ENCODE measurements around the gene ZNF215.

The ZNF215 gene

GRCh38 chr11:6920702-6921101, 5.5 kb upstream of the ZNF215 start, which contains the start of gene OR2D3:
Gene OR2D3 (plus strand): TSS chr11:6921002. CDS start chr11:6921002, 0 bp downstream.
- Histone ChIP-seq H2AFZ (no peak within 1 kb of the TSS), H3K9me3 (ENCODE audit: control insufficient read depth, low read length) (no peaks in the 10 kb centered on the region), H3K9ac (no peak within 1 kb of the TSS), H3K79me2 (no peaks in the 10 kb centered on the region), H3K27ac (no peak within 1 kb of the TSS), H3K4me1 (no peaks in the 10 kb centered on the region), H3K27me3 (ENCODE audit: control insufficient read depth, insufficient read depth, low read length) (no peaks in the 10 kb centered on the region), H3K4me3 (ENCODE audit: low read depth, low read length) (no peak within 1 kb of the TSS), H3K36me3 (ENCODE audit: control insufficient read depth, insufficient read depth, low read length) (no peaks in the 10 kb centered on the region), H3K4me2 (ENCODE audit: low read length) (no peak within 1 kb of the TSS)
- TF ChIP-seq CTCF (IDR thresholded peaks at IDR 0.05) = no peak

GRCh38 chr11:6925007-6925577, 1.1 kb upstream of the ZNF215 start:
- Histone ChIP-seq H3K79me2 (no peaks in the 10 kb centered on the region), H3K36me3 (ENCODE audit: control insufficient read depth, insufficient read depth, low read length) (no peaks in the 10 kb centered on the region), H3K4me1 (no peaks in the 10 kb centered on the region), H3K4me3 (ENCODE audit: low read depth, low read length) (no peak overlapping the region), H3K9ac (no peak overlapping the region), H3K27me3 (ENCODE audit: control insufficient read depth, insufficient read depth, low read length) (no peaks in the 10 kb centered on the region), H3K9me3 (ENCODE audit: control insufficient read depth, low read length) (no peaks in the 10 kb centered on the region), H2AFZ (no peak overlapping the region), H3K27ac (no peak overlapping the region), H3K4me2 (ENCODE audit: low read length) (no peak overlapping the region)
- no peak for TF ChIP-seq CTCF (IDR thresholded peaks at IDR 0.05)

- no peak overlapping the region for H3K27ac ChIP-seq
- H3K4me3 ChIP-seq (ENCODE audit: low read depth, low read length) = peak overlapping the region; percentile 62
Measured at GRCh38 chr11:6925636-6926207, 504 bp upstream of the ZNF215 start.

DNA sequence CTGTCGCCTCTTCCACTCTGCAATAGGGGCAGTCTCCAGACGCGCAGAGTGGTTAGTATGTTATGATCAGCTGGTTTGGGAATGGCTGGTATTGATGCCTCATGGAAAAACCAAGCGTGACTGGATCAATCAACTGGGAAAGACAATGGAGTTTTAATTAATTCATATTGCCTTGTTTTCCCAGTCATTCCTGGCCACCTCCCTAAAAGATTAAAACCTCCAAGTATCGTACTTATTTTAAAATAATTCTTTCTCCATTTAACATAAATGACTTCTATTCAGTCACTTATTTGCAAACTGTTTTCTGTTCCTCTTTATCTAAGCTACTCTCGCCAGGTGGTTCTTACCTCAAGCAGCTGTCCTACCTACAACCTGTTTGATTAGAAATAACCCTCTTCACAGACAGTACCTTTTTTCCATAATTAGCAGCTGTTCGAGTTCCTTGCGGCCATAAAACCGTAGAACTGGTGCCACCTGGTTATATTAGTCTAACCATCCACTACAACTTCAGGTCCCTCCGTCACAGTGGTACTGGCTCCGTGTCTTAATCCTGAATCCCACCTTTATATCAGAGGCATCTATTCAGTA, 898 bp downstream of the ZNF215 start:
- H3K9ac ChIP-seq = no peak overlapping the region
- peak overlapping the region; percentile 63 for H2AFZ ChIP-seq
- H3K4me2 ChIP-seq (ENCODE audit: low read length) = peak overlapping the region; percentile 79
- H3K4me3 ChIP-seq (ENCODE audit: low read depth, low read length) = peak overlapping the region; percentile 62
- no peak overlapping the region for H3K27ac ChIP-seq
- H3K36me3 ChIP-seq (ENCODE audit: control insufficient read depth, insufficient read depth, low read length) = no peaks in the 10 kb centered on the region
- no peaks in the 10 kb centered on the region for H3K79me2 ChIP-seq
- no peaks in the 10 kb centered on the region for H3K9me3 ChIP-seq (ENCODE audit: control insufficient read depth, low read length)
- no peak for TF ChIP-seq CTCF (IDR thresholded peaks at IDR 0.05)
- no peaks in the 10 kb centered on the region for H3K27me3 ChIP-seq (ENCODE audit: control insufficient read depth, insufficient read depth, low read length)
- H3K4me1 ChIP-seq = no peaks in the 10 kb centered on the region

More at GRCh38 chr11:6925636-6926207, 504 bp upstream of the ZNF215 start:
- Histone ChIP-seq H3K27me3 (ENCODE audit: control insufficient read depth, insufficient read depth, low read length) (no peaks in the 10 kb centered on the region), H3K4me2 (ENCODE audit: low read length) (peak overlapping the region; percentile 79), H3K79me2 (no peaks in the 10 kb centered on the region), H2AFZ (peak overlapping the region; percentile 28), H3K4me1 (no peaks in the 10 kb centered on the region), H3K9ac (no peak overlapping the region), H3K9me3 (ENCODE audit: control insufficient read depth, low read length) (no peaks in the 10 kb centered on the region), H3K36me3 (ENCODE audit: control insufficient read depth, insufficient read depth, low read length) (no peaks in the 10 kb centered on the region)
- no peak for TF ChIP-seq CTCF (IDR thresholded peaks at IDR 0.05)
